GM21576 (cell line): ENCODE data around the gene CA12.

ENCODE experiments used
- ATAC-seq: cut with Tn5 transposase; IDR thresholded peaks from one replicate; pipeline ENCODE4 v1.9.1; 2021; ENCODE audit warnings: mild to moderate bottlenecking, moderate library complexity; ENCODE audit not compliant: unreplicated experiment

The CA12 gene

GRCh38 chr15:63402498-63403253 is 21.0 kb upstream of the CA12 start:
- ATAC-seq, result no peak

GRCh38 chr15:63401714-63402497 is 20.3 kb upstream of the CA12 start:
- no peak for ATAC-seq

- ATAC-seq, result no peak
Observed at GRCh38 chr15:63401078-63401477, 19.4 kb upstream of the CA12 start.

- no peak for ATAC-seq
Observed at GRCh38 chr15:63398456-63398855, 16.8 kb upstream of the CA12 start.

GRCh38 chr15:63396152-63396928 is 14.7 kb upstream of the CA12 start:
- ATAC-seq, result no peak

GRCh38 chr15:63395730-63396151 is 14.1 kb upstream of the CA12 start:
- ATAC-seq, result no peak

GRCh38 chr15:63392361-63393009 is 10.8 kb upstream of the CA12 start:
- no peak for ATAC-seq

GRCh38 chr15:63391669-63392360 is 10.2 kb upstream of the CA12 start:
- no peak for ATAC-seq

GRCh38 chr15:63390689-63391088 is 9.0 kb upstream of the CA12 start:
- ATAC-seq, result no peak

- ATAC-seq, result no peak
Observed at GRCh38 chr15:63389902-63390670, 8.4 kb upstream of the CA12 start.

- no peak for ATAC-seq
Observed at GRCh38 chr15:63388511-63388910, 6.9 kb upstream of the CA12 start.

- ATAC-seq, result no peak
Observed at GRCh38 chr15:63387748-63388493, 6.3 kb upstream of the CA12 start.

GRCh38 chr15:63385911-63386531 is 4.4 kb upstream of the CA12 start:
- ATAC-seq, result no peak

- no peak for ATAC-seq
Observed at GRCh38 chr15:63384906-63385305, 3.3 kb upstream of the CA12 start.

- no peak for ATAC-seq
Observed at GRCh38 chr15:63382966-63383710, 1.5 kb upstream of the CA12 start.

- no peak for ATAC-seq
Observed at GRCh38 chr15:63380808-63381282, 801 bp downstream of the CA12 start.

GRCh38 chr15:63380151-63380807 is 1.4 kb downstream of the CA12 start:
- no peak for ATAC-seq
